NCI-H1417 treated with DMSO at 0.1 percent for 48 hours (cell line): ENCODE results near the gene NPHS1.
"Not testable (repeated sequence)": the region's sequence is repeated elsewhere in the genome, so short reads cannot be mapped to it uniquely, and the experiment has no call there.

ENCODE experiments used
- DNase-seq: peaks from one replicate; lab custom pipeline; 2025; lab: John Stamatoyannopoulos, UW

Gene NPHS1

DNA sequence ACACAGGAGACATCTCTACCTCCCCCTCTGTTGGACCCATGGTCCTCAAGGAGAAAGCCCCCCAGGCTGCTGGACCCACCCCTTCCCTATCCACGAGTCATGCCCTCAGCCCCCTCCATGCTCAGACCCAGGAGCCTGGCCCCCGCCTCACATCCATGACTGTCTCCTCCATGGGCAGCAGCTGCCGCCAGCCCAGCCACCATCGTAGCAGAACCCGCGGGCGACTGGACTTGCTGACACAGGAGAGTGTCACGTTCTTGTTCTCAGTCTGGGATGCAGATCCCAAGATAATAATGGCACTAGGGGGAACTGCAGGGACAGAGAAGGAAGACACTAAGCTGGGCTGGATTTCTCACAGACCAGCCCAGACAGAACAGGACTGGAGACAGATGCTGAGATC lies 3.8 kb downstream of the NPHS1 start:
- DNase-seq: no peak

DNA sequence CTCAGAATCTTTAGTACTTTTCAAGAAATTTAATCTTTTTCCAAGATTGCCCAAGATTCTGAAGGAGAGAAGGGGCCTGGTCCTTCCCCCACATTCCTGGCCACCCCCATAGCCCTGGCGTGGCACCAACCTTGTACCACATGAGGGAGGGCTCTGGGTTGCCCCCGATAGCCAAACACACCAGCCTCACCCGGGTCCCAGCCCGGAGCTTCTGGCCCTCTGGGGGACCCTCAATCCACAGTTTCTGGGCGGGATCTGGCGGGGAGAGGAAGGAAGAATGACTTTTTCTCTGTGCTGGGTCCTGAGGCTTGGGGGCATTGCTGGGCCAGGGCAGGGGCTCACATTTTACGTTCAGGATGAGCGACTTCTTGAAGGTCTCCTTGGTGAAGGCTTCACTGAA lies 4.4 kb downstream of the NPHS1 start:
- DNase-seq: no peak

DNA sequence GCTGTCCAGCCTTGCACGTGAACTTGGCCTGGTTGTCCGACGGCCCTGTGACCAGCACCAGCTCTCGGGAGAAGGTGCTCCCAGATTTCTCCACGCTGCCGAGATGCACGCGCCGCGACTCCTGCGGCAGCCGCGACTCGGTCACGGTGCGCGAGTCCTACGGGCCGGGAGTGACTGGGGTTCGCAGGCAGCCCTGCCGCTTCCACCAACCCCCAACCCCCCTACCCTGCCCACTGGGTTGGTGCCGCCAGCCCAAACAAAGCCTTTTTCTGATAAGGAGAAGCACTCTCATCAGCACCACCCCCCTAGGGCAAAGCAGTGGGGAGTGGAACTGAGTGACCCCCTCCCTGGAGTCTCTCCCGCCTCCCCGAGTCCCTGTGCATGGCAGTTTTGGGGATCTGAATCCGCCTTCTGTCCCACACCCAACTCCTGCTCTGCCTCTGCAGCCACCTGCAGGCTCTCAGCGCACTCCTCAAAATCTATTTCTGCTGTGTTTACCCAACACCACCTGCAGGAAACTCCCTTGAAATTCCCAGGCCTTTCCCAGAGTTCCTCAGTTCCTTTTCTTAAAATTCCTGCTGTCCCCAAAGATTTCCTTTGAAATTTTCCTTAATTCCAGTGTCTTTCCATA lies 6.2 kb downstream of the NPHS1 start:
- DNase-seq: no peak

DNA sequence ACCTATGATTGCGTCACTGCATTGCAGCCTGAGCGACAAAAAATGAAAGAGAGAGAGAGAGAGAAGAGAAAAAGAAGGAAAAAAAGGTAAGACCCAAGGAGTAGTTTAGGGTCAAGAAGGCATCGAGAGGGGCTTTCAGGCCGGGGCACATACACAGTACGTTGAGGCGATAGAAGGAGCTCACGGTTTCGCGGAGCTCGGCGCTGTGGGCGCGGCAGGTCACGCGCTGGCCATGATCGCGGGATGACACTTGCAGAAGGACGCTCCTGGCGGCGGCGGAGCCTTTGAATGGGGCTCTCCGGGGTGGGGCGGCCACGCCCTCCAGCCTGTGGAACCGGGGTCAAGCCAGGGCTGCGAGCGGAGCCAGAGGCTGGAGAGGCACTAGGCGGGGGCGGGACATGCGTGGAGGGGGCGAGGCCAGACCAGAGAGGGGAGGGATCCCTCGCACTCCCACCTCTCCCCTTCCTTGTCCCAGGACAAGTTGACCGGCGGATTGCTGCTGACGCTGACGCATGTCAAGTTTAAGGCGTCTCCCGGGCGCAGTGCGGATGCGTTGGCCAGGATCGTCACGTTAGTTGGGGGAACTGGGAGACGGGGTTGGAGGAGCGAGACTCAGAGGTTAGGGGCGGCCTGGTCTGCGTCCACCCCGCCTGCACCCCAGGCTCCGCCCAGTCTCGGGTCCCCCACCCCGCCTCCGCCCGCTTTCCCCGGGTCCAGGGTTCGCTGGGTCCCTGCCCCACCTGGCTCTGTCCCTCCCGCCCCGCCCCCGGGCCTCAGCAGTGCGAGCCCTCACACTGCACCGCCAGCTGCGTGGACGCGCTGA lies 6.9 kb downstream of the NPHS1 start:
- DNase-seq: no peak

DNA sequence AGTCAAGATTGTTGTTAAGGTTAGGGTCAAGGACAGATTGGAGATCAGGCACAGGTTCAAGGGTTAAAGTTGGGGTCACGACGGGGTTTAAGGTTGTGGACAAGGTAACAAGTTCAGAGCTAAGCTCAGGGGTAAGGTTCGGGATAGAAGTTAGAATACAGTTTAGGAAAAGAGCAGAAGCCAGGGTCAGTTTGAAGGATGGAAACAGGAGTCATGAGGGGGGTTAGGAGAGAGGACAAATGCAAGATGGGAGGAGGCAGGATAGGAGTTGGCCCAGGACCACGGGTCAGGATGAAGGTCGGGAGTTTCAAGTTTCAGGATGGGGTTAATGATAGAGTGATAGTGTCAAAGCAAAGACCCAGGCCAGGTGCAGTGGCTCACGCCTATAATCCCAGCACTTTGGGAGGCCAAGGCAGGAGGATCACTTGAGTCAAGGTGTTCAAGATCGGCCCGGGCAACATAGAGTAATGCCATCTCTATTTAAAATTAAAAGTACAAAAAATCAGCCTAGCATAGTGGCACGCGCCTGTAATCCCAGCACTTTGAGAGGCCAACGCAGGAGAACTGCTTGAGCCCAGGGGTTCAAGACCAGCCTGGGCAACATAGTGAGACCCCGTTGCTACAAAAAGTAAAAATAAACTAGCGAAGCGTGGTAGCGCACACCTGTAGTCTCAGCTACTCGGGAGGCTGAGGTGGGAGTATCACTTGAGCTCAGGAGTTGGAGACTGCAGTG lies 7.7 kb downstream of the NPHS1 start:
- DNase-seq: no peak

DNA sequence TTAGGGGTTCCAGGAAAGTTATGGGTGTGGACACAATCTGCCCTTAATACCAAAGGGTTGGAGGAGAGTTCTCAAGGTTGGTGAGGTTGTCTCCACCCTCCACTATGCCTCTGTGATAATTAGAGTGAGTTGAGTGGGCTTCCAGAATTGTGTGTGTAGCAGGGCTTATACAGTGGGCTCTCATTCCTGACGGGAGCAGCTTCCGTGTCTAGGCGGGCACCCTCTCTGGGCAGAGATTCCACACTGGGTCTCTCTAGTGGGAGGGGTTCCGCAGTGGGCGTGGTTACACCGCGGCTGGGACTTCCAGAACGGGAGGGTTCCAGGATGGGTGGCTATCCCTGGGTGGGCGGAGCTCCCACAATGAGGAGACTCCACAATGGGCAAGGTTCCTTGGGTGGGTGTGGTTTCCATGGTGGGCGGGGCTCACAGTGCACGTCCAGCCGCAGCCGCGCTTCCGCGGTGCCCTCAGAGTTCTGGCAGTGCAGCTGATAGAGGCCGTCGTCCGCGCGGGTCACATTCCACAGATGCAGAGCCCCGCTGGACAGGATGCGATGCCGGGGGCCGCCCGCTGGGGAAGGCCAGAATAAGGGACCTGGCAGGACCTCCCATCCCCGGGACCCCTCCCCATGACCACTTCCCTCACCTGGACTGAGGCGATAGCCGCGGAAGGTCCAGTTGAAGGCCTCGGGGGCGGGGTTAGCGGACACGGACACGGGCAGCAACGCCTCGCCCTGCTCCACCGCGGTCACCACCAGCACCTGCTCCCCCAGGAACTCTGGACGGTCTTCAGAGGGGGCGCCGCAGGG lies 8.4 kb downstream of the NPHS1 start:
- DNase-seq: no peak

DNA sequence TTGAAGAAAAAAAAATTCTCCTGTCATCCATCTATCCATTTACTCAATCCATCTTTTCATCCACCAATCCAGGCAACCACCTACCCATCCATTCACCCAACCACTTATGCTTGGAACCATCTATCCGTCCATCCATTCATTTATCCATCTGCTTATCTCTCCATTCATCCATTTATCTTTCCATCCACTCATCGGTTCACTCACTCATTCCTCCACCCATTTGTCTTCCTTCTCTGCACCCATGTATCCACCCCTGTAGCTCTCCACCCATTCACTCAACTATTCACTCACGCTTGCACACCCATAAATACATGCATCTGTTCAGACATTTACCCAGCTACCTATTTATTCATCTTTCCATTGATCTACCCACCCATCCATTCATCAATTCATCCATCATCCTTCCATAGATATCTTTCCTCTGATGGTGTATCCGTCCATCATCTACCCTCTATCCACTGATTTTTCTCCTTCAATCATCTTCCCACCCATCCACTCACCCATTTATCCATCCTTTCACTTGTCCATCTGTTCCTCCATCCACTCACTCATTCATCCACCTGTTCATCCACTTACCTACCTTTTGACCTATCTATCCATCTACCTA lies 9.5 kb downstream of the NPHS1 start:
- no peak for DNase-seq

DNA sequence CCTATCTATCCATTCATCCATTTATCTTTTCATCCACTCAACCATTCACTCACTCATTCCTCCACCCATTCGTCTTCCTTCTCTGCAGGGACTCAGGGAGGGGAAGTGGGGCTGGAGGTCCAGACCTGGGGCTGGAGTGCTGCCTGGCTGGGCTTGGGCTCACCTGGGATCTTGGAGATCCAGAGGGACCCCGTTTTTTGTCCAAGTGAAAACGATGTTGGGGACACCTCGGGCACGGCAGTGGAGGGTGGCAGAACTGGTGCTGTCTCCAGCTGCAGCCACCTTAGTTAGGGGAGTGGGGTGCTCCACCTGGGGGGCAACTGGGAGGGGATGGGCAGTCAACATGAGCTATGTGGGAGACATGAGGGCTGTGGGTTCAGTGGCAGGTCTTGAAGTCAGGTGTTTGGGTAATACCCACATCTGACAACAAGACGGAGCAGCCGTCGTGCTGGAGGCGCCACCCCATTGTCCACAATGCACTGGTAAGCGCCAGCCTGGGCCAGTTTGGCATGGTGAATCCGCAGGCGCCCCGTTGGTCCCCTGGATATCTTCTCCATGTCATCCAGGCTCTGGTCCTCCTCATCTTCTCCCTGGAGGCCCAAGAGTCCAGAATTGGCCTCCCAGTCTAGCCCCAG lies 10.2 kb downstream of the NPHS1 start:
- no peak for DNase-seq

DNA sequence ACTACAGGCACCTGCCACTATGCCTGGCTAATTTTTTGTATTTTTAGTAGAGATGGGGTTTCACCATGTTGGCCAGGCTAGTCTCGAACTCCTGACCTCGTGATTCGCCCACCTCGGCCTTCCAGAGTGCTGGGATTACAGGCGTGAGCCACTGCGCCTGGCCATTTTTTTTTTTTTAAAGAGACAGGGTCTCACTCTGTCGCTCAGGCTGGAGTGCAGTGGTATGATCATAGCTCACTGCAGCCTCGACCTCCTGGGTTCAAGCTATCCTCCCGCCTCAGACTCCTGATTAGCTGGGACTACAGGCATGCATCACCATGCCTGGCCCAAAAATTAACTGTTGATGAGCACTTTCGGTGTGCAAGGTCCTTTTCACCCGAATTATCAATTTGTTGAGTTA lies 16.2 kb downstream of the NPHS1 start:
- not testable (repeated sequence) for DNase-seq

DNA sequence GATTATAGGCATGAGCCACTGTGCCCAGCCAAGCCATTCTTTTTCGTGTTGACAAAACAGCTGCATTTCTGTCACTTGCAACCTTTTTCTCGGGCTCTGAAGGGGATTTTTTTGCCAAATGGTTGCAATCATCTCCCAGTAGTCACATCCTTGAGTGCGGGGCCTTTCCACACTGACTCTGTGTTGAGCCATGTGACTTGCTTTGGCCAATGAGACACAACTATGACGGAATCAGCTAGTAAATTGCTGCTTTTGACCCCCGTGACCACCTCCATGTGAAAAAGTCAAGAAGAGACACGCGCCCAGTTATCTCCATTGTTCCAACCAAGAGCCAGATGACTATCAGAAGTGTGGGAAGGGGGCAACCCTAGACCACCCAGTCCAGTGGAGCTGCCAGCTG lies 18.3 kb downstream of the NPHS1 start:
- DNase-seq: no peak

DNA sequence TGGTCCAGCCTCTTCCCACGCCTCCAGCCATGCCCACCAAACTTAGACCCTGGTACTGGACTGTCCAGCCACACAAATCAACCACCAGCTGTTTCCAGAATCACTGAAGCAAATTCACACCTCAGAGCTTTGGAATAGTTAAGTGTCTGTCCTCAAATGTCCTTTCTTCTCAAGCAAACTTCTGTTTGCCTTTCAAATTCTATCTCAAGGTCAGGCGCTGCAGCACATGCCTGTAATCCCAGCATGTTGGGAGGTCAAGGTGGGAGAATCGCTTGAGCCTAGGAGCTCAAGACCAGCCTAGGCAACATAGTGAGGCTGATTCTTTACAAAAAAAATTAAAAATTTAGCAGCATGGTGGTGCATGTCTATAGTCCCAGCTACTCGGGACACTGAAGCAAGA lies 20.2 kb downstream of the NPHS1 start:
- no peak for DNase-seq

DNA sequence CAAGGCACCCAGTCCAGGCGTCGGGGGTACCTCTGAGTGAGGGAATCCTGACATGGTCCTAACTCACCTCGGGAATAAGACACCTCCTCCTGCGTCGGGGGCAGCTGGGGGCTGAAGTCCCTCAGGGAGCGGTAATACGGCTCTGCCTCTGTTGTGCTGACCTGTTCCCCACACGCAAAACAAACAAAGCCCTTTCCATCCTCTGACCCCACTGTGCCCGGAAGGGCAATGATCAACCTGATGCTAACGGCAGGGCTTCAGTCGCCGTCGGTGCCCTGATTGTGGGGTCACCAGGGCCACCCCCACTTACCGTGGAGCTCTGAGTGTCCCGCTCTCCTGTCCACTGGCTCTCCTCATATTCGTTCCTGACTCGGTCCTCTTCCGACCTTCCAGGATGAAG lies 21.3 kb downstream of the NPHS1 start:
- no peak for DNase-seq

DNA sequence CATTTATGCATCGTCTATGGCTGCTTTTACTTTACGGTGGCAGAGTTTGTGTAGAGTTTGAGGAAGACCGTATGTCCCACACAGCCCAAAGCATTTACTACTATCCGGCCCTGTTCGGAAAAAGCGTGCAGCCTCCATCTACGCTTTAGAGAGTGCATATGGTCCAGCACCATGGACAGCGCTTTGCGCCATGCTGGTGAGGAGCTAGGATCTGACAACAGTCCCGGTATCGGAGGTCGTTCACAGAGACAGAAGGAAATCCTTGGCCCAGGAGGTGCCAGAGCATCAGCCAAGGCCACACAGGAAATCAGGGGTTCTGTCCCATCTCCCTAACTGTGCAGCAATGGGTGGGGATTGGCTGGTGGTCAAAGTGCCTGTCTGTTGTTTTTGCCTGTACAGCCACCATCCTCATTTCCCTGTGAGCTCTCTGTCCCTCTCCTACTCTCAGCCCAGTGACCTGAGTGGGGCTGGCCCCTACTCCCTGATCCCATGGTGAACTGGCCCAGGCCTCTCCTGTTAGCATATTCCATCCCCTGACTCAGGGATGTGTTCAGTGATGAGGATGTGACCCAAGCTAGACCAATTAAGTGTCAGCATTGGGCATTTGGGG lies 23.5 kb downstream of the NPHS1 start:
- no peak for DNase-seq

DNA sequence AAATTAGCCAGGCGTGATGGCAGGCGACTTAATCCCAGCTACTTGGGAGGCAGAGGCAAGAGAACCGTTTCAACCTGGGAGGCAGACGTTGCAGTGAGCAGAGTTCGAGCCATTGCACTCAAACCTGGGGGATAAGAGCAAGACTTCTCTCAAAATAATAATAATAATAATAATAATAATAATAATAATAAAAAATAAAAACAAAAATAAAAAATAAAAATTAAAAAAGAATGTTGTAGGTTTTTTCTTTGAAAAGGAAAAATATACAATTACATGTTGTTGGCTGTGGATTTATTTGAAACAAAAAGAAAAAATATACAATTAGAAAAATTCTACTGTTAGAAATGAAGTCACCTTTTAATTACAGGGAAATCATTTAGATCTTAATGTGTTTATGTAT lies 28.2 kb downstream of the NPHS1 start:
- no peak for DNase-seq

DNA sequence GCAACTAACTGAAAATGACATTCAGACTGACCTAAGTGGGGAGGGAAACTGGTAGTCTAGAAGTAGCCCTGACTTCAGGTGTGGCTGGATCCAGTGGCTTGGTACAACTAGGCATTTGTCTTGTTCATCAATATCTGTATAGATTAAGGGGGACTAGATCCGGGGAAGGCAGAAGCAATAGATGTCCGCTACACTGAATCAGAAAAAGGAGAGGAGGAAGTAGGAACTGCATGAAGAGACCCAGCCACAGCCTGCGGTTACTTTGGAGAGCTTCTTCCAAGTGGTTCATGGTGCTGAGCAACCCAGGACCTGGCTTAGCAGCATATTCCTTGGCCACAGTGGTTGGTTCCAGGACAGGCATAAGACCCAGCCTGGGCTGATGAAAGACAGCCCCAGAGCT lies 29.7 kb downstream of the NPHS1 start:
- DNase-seq: no peak

DNA sequence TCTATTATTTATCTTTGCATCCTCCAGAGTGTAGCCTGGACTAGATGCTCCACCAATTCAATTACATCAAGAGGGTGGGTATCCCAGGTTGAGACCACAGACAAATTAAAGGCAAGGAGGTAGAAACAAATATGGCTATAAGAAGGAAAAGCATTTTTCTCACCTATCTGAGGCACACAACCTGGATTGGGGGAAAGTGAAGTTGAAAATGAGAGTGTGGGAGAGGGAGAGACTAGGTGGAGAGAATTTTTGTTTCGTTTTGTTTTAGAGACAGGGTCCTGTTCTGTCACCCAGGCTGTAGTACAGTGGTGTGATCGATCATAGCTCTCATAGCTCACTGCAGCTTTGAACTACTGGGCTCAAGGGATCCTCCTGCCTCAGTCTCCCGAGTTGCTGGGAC lies 33.9 kb downstream of the NPHS1 start:
- DNase-seq: no peak

DNA sequence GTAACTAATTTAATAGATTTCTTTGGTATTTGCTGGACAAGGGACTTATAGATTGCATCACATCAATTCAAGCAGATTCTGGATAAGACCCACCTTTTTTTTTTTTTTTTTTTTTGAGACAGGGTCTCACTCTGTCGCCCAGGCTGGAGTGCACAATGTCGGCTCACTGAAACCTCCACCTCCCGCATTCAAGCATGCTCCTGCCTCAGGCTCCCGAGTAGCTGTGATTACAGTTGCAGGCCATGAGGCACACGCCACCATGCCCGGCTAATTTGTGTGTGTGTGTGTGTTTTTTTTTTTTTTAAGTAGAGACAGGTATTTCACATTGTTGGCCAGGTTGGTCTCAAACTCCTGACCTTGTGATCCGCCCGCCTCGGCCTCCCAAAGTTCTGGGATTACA lies 35.5 kb downstream of the NPHS1 start:
- DNase-seq: no peak

DNA sequence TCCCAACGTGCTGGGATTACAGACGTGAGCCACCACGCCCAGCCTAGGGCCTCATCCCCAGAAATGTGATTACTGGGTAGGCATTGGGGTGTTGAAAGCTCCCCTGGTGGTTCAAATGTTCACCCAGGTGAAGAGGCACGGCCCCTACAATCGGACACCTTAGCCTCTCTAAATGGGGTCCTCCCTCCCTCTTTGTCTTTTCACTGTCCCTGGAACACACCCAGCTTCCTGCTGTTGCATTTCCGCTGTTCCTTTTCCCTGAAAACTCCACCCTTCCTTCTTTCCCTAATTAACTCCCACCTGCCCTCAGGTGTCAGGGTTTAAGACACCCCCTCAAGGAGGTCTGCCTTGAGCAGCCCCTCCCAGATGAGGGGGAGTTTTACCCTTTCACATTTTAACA lies 36.0 kb downstream of the NPHS1 start:
- no peak for DNase-seq

DNA sequence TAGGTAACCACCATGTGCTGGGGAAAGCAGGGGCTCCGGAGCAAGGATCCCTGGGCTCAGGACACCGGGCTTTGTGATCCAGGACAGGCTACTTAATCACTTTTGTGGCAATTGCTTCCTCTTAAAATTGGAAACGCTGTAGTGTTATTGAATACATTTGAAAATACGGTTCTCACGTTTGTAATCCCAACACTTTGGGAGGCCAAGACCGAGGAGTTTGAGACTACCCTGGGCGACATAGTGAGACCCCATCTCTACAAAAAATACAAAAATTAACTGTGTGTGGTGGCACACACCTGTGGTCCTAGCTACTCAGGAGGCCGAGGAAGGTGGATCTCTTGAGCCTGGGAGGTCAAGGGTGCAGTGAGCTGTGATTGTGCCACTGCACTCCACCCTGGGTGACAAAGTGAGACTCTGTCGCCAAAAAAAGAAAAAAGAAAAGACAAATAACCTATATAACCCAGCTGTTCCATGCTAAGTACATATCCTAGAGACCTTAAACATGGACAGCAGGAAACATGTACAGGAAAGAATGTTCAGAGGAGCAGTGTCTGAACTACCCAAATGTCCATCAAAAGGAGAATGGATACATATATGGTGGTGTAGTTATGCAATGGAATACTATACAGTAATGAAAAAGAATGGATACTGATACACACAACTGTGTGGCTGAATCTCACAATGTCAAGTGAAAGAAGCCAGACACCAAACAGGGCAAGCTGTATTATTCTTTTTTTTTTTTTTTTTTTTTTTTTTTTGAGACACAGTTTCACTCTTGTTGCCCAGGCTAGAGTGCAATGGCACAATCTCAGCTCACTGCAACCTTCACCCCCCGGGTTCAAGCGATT lies 39.0 kb downstream of the NPHS1 start:
- DNase-seq: no peak
